Breast epithelium (tissue), 3 donors: ENCODE results near the gene ACOT4.

Source experiments
- POLR2A ChIP-seq: fragments of 450-650 bp; IDR thresholded peaks from one replicate; pipeline ENCODE4 v1.6.1; 2016; ENCODE audit warnings: antibody characterized with exemption, mild to moderate bottlenecking, moderate library complexity
- POLR2AphosphoS5 ChIP-seq, 3 donors: sonication (generic); formaldehyde crosslinking; IDR thresholded peaks; one replicate each; pipeline ENCODE4 v1.6.1; 2017; ENCODE audit warnings: antibody characterized with exemption in 3 of 3
- TF ChIP-seq, protein P1 (sequence below), 3 donors: fragments of 450-650 bp; IDR thresholded peaks; one replicate each; pipeline ENCODE4 v1.5.1; 2016 to 2017; ENCODE audit warnings: antibody characterized with exemption in 3 of 3, mild to moderate bottlenecking in 3 of 3, moderate library complexity in 3 of 3

DNA sequence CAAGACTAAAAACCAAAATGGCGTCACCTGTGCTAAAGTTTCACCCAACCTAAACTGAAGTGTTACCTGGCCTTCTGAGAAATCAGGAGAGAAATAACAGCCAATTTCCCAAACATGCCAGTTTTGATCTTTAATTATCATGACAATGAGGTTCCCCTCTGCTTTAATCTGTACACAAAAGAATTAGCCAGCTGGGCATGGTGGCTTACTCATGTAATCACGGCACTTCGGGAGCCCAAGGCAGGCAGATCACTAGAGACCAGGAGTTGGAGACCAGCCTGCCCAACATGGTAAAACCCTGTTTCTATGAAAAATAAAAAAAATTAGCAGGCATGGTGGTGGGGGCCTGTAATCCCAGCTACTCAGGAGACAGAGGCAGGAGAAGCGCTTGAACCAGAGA is 37.8 kb upstream of the ACOT4 start:
- TF ChIP-seq, protein P1, sequence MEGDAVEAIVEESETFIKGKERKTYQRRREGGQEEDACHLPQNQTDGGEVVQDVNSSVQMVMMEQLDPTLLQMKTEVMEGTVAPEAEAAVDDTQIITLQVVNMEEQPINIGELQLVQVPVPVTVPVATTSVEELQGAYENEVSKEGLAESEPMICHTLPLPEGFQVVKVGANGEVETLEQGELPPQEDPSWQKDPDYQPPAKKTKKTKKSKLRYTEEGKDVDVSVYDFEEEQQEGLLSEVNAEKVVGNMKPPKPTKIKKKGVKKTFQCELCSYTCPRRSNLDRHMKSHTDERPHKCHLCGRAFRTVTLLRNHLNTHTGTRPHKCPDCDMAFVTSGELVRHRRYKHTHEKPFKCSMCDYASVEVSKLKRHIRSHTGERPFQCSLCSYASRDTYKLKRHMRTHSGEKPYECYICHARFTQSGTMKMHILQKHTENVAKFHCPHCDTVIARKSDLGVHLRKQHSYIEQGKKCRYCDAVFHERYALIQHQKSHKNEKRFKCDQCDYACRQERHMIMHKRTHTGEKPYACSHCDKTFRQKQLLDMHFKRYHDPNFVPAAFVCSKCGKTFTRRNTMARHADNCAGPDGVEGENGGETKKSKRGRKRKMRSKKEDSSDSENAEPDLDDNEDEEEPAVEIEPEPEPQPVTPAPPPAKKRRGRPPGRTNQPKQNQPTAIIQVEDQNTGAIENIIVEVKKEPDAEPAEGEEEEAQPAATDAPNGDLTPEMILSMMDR (IDR thresholded peaks at IDR 0.05), result no peak
- TF ChIP-seq POLR2A, result no peak
- TF ChIP-seq POLR2AphosphoS5 (IDR thresholded peaks at IDR 0.05), result no peak
